ENCODE results near the gene SRRM2. TPM values are rescaled to one million over a fixed set of nuclear protein-coding genes. Genes with fewer than 3 reads are reported as not detected.

The SRRM2 gene
- total and polyA plus RNA-seq, 9 of the 15 experiments (the other 6 are each of a cell fraction or from before 2014, with no cell fraction given): 26.7 to 563 (median 81.1) TPM

DNA sequence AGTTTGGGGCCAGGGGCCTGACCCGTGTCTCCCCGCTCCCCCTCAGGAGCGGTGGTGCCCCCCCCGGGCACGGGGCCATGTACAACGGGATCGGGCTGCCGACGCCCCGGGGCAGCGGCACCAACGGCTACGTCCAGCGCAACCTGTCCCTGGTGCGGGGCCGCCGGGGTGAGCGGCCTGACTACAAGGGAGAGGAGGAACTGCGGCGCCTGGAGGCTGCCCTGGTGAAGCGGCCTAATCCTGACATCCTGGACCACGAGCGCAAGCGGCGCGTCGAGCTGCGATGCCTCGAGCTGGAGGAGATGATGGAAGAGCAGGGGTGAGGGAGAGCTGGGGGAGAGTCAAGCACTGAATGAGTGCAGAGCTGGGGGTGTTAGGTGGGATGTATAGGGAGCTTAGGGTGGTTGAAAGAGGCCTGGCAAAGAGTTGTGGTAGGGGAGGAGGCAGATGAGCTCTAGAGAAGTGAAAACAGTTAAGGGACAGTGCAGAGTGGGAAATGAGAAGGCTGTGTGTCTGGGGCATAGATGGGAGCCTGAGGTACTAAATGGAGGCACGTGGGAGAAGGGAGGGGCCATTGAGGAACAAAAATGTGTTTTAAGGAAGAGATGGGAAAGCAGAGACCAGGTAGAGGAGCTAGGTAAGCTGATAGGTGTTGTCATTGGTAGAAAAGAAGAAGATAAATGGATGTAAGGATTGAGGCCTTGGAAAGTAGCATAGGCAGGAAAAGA, 4.0 kb downstream of the SRRM2 start (continued):
- TF ChIP-seq DMBX1 (CRISPR knock-in tag; IDR thresholded peaks at IDR 0.05; ENCODE audit: borderline replicate concordance): no peak
- TF ChIP-seq ZFP1 (CRISPR knock-in tag; IDR thresholded peaks at IDR 0.05): no peak
- TF ChIP-seq PCBP1 (IDR thresholded peaks at IDR 0.05; ENCODE audit: low read depth, low read length, poor library complexity, severe bottlenecking): peak; percentile 62
- no peak for TF ChIP-seq FUS (optimal IDR thresholded peaks at IDR 0.05; ENCODE audit: low read depth, low read length)
- TF ChIP-seq, protein P1, sequence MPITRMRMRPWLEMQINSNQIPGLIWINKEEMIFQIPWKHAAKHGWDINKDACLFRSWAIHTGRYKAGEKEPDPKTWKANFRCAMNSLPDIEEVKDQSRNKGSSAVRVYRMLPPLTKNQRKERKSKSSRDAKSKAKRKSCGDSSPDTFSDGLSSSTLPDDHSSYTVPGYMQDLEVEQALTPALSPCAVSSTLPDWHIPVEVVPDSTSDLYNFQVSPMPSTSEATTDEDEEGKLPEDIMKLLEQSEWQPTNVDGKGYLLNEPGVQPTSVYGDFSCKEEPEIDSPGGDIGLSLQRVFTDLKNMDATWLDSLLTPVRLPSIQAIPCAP (CRISPR knock-in tag; IDR thresholded peaks at IDR 0.05; ENCODE audit: borderline replicate concordance): no peak
- TF ChIP-seq, protein P2, sequence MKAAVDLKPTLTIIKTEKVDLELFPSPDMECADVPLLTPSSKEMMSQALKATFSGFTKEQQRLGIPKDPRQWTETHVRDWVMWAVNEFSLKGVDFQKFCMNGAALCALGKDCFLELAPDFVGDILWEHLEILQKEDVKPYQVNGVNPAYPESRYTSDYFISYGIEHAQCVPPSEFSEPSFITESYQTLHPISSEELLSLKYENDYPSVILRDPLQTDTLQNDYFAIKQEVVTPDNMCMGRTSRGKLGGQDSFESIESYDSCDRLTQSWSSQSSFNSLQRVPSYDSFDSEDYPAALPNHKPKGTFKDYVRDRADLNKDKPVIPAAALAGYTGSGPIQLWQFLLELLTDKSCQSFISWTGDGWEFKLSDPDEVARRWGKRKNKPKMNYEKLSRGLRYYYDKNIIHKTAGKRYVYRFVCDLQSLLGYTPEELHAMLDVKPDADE (conservative IDR thresholded peaks at IDR 0.05; ENCODE audit: control insufficient read depth, low read depth, low read length): 0 out of 2 replicates have a peak, but pooled peaks have one; percentile 13
- TF ChIP-seq PTRF (tag; IDR thresholded peaks at IDR 0.05): no peak
- TF ChIP-seq, protein P3, sequence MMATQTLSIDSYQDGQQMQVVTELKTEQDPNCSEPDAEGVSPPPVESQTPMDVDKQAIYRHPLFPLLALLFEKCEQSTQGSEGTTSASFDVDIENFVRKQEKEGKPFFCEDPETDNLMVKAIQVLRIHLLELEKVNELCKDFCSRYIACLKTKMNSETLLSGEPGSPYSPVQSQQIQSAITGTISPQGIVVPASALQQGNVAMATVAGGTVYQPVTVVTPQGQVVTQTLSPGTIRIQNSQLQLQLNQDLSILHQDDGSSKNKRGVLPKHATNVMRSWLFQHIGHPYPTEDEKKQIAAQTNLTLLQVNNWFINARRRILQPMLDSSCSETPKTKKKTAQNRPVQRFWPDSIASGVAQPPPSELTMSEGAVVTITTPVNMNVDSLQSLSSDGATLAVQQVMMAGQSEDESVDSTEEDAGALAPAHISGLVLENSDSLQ (IDR thresholded peaks at IDR 0.05): no peak
- no peak for TF ChIP-seq BRD4 (IDR thresholded peaks at IDR 0.05)
- peak; percentile 42; the same call in 1 of the 2 replicates for TF ChIP-seq SUPT5H (IDR thresholded peaks at IDR 0.05)
- no peak for TF ChIP-seq ZNF695 (CRISPR knock-in tag; IDR thresholded peaks at IDR 0.05)
- TF ChIP-seq, protein P4, sequence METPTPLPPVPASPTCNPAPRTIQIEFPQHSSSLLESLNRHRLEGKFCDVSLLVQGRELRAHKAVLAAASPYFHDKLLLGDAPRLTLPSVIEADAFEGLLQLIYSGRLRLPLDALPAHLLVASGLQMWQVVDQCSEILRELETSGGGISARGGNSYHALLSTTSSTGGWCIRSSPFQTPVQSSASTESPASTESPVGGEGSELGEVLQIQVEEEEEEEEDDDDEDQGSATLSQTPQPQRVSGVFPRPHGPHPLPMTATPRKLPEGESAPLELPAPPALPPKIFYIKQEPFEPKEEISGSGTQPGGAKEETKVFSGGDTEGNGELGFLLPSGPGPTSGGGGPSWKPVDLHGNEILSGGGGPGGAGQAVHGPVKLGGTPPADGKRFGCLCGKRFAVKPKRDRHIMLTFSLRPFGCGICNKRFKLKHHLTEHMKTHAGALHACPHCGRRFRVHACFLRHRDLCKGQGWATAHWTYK (CRISPR knock-in tag; IDR thresholded peaks at IDR 0.05): no peak
- TF ChIP-seq ZNF668 (CRISPR knock-in tag; IDR thresholded peaks at IDR 0.05): no peak
